Pancreas (tissue), 10 donors: ENCODE data around the gene CDC16. TPM values are rescaled to one million over a fixed set of nuclear protein-coding genes. Genes with fewer than 3 reads are reported as not detected.

ENCODE experiments used
- ATAC-seq, 4 donors: fragments of 200-7000 bp; cut with Tn5 transposase; one replicate each; pipeline versions ENCODE4 v1.8.0 to v1.9.1; 2020; ENCODE audit warnings: mild to moderate bottlenecking in 4 of 4, moderate library complexity in 4 of 4
- DNase-seq, 6 donors: peaks; one replicate each; pipeline ENCODE4 v3.0.0-alpha.2; 2020
- FAIRE-seq: peaks from 2 replicates; lab custom pipeline; 2012; peaks lifted over from hg19 to GRCh38; lab: Jason Lieb, UNC
- H3K27ac ChIP-seq, 4 donors: fragments of 200-600 bp; sonication (generic); 1 replicate in 3 of 4; 2 replicates in 1 of 4; pipeline versions ENCODE4 v1.5.0 to v1.8.0; 2020
- H3K27me3 ChIP-seq, 4 donors: fragments of 200-600 bp; one replicate each; pipeline ENCODE4 v1.8.0; 2021
- H3K36me3 ChIP-seq, 3 donors: fragments of 200-600 bp; sonication (generic) in 1 of 3; one replicate each; pipeline versions ENCODE4 v1.5.0 to v1.8.0; 2020 to 2021
- H3K4me1 ChIP-seq, 3 donors: fragments of 200-600 bp; one replicate each; pipeline ENCODE4 v1.8.0; 2021
- H3K4me3 ChIP-seq, 4 donors: fragments of 200-600 bp; sonication (generic) in 2 of 4; one replicate each; pipeline versions ENCODE4 v1.5.0 to v1.8.0; 2020 to 2021
- H3K9me3 ChIP-seq, 4 donors: fragments of 200-600 bp; one replicate each; pipeline ENCODE4 v1.8.0; 2021
- WGBS, 2 donors: extraction: QIAGEN DNeasy Blood & Tissue Kit; methylation state at CpG; one replicate each; pipeline ENCODE4 v1.1.7; 2013; 5-methylcytosine and 5-hydroxymethylcytosine counted together
- intact Hi-C, 3 donors: fragments of 100-400 bp; cut with DNase I; formaldehyde crosslinking; loops; one replicate each; pipeline versions ENCODE4 v1.11.1 to v1.14.2; 2022
- polyA plus RNA-seq, 2 donors: library from polyadenylated mRNA; stranded (reverse); fragments of 200-250 nt; gene quantifications; one replicate each; pipeline ENCODE4 v1.2.3, GENCODE V29; 2013
- total RNA-seq, 6 donors: library from RNA; stranded (reverse); fragmentation: NEBNext Ultra II Directional in 4 of 6; extraction: Animal tissue kit (Norgen Biotek cat#: 25700) in 4 of 6; gene quantifications; one replicate each; pipeline versions ENCODE4 v1.2.1 to v1.2.4, GENCODE V29; 2021 to 2023
- TF ChIP-seq, protein P1 (sequence below), 4 donors: fragments of 200-600 bp; sonication (generic) in 3 of 4; IDR thresholded peaks; one replicate each; pipeline versions ENCODE4 v1.5.0 to v1.8.0; 2021; ENCODE audit warnings: antibody characterized with exemption in 4 of 4
- donor health status: healthy with polysubstance abuse.
- donor health status: DM: no; HTN: no; CAD: no; lungs with moderate emphysema.
- donor health status: DM: no; HTN: no; CAD: no.
- donor health status: control.
- donor health status: control.
- donor health status: Bipolar disorder and iron deficiency.
- donor health status: DM: yes; HTN: yes; CAD: no.
- donor health status: DM: no; HTN: no; CAD: no.
- donor health status: DM: no; HTN: no; CAD: no.
- donor health status: DM: yes; HTN: yes; CAD: no.

The CDC16 gene
- total and polyA plus RNA-seq, 8 donors, result 28.7 to 71.1 (median 31.9) TPM

DNA sequence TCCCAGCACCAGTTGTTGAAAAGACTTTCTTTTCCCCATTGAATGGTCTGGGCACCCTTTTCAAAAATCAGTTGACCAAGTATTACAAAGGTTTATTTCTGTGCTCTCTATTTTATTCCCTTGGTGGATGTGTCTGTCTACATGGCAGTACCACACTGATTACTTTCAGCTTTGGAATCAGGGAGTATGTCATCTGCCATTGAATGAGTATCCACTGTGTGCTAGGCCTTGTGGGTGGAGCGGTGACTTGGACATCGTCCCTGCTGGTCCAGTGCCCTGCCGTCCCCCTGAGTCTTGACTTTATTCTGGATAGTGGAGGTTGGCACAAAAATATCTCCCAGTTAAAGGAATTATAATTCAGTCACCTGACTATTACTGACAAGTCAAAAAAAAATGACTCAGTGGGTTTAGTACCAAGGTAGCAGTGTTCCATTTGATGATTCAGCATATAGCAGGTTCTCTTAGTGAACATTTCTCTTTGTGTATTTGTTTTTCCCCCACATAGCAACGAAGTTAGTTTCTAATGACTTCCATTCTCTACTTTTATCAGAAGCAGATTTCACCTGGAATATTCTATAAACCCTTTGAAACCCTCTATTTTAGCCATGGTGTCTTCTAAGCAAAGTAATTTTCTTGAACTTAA, 50.6 kb downstream of the CDC16 start:
- Histone ChIP-seq H3K4me3 (no peak overlapping the region), H3K27ac (no peak overlapping the region), H3K4me1 (peaks cover 0 to 12% (median 9%) of the 10 kb centered on the region in 3 donors), H3K9me3 (no peaks in the 10 kb centered on the region), H3K27me3 (no peaks in the 10 kb centered on the region), H3K36me3 (peaks cover 0 to 27% (median 3%) of the 10 kb centered on the region in 3 donors)
- TF ChIP-seq, protein P1, sequence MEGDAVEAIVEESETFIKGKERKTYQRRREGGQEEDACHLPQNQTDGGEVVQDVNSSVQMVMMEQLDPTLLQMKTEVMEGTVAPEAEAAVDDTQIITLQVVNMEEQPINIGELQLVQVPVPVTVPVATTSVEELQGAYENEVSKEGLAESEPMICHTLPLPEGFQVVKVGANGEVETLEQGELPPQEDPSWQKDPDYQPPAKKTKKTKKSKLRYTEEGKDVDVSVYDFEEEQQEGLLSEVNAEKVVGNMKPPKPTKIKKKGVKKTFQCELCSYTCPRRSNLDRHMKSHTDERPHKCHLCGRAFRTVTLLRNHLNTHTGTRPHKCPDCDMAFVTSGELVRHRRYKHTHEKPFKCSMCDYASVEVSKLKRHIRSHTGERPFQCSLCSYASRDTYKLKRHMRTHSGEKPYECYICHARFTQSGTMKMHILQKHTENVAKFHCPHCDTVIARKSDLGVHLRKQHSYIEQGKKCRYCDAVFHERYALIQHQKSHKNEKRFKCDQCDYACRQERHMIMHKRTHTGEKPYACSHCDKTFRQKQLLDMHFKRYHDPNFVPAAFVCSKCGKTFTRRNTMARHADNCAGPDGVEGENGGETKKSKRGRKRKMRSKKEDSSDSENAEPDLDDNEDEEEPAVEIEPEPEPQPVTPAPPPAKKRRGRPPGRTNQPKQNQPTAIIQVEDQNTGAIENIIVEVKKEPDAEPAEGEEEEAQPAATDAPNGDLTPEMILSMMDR (IDR thresholded peaks at IDR 0.05), result no peak
- no peak for FAIRE-seq
- no peak for DNase-seq
- 75% methylated on average over 4 of the region's 4 CpGs for WGBS, 2 donors
- intact Hi-C loops, result no loop called here
- ATAC-seq, result no peak

DNA sequence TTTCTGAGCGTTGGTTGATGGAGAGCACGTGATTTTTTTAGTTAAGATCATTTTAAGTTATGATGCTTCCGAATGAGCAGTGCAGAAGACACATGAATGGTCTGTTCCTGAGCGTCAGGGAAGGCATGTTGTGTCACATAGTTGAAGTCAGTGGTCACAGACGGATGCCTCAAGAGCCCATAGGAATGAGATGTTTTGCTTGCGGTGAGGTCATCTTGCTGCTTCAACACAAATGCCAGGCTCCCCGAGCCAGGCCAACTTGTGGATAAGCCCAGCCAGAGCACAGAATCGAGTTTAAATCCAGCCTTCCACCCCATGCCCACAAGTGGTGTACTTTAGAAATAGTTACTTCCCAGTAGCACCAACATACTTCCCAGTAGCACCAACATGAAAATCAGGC, 52.1 kb downstream of the CDC16 start:
- DNase-seq (no peak), ATAC-seq (no peak), FAIRE-seq (no peak)
- Histone ChIP-seq H3K9me3 (no peaks in the 10 kb centered on the region), H3K36me3 (peaks cover 0 to 32% (median 3%) of the 10 kb centered on the region in 3 donors), H3K4me3 (no peak overlapping the region), H3K27ac (no peak overlapping the region), H3K27me3 (no peaks in the 10 kb centered on the region), H3K4me1 (peaks cover 0 to 12% (median 9%) of the 10 kb centered on the region in 3 donors)
- 96% methylated on average over 8 of the region's 8 CpGs for WGBS, 2 donors
- intact Hi-C loops, result no loop called here
- TF ChIP-seq, protein P1 (IDR thresholded peaks at IDR 0.05), result no peak

DNA sequence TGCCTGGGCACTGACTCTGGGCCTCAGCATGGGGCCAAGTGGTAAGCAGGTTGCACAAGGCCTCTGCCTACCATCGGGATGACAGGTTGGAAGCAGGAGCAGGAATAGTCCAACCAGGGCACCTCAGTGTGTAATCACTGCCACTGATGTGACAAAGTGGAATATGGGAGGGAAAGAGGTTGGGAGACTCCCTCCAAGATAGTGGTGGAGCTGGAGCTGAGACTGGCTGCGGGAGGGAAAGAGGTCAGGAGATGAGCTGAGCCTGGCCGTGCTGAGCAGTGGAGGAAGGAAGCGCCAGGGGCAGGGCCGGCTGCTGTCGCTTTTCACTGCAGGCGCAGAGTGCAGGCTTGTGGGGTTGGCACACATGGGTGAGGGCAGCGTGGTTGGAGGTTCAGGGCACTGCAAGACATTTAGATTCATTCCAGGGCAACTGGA, 53.5 kb downstream of the CDC16 start:
- H3K27me3 ChIP-seq, result no peaks in the 10 kb centered on the region
- no peak overlapping the region for H3K27ac ChIP-seq
- WGBS, 2 donors, result 92 to 95% methylated on average over 8 of the region's 8 CpGs
- H3K36me3 ChIP-seq, result peaks cover 3 to 42% (median 3%) of the 10 kb centered on the region in 3 donors
- ATAC-seq, result no peak
- intact Hi-C loops, result no loop called here
- FAIRE-seq, result no peak
- H3K9me3 ChIP-seq, result no peaks in the 10 kb centered on the region
- DNase-seq, result no peak
- TF ChIP-seq, protein P1 (IDR thresholded peaks at IDR 0.05), result no peak
- peaks cover 0 to 6% (median 3%) of the 10 kb centered on the region in 3 donors for H3K4me1 ChIP-seq
- H3K4me3 ChIP-seq, result no peak overlapping the region

DNA sequence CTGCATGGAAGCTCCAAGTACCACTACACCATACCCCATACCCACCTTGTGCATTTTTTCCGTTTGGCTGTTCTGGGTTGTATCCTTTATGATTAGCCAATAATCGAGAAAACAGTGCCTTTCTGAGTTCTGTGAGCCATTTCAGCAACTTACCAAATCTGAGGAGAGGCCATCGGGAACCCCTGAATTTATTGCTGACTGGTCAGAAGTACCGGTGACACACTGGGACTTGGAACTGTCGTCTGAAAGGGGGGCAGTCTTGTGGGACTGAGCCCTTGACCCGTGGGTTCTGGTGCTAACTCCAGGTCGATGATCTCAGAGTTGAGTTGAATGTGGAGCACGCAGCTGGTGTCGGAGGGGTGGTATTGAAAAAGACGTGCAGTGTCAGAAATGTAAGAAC, 61.8 kb downstream of the CDC16 start:
- 84 to 85% methylated on average over 10 of the region's 10 CpGs for WGBS, 2 donors
- intact Hi-C loops, result no loop called here
- FAIRE-seq, result no peak
- Histone ChIP-seq H3K27ac (no peak overlapping the region), H3K36me3 (peaks cover 2 to 28% (median 3%) of the 10 kb centered on the region in 3 donors), H3K4me3 (no peak overlapping the region), H3K9me3 (no peaks in the 10 kb centered on the region), H3K4me1 (no peaks in the 10 kb centered on the region), H3K27me3 (no peaks in the 10 kb centered on the region)
- TF ChIP-seq, protein P1 (IDR thresholded peaks at IDR 0.05), result no peak
- no peak for ATAC-seq
- no peak for DNase-seq

DNA sequence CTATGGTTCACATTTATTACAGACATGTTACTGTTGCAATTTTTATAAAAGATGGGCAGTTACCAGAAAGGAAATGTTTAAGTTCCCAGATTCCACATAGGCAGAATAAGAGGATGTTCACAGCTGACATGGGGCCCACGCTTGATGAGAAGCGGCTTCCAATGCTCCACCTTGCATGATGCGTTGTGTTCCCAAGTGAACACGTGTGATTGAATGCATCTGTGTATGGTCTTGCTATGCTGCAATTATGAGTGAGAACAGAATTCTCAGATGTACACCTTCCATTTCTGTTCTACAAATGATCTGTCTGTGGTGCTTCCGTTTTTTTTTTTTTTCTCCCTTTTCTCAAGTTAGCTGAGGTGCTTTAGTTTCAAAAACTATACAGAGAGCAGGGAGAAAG, 62.2 kb downstream of the CDC16 start:
- FAIRE-seq, result no peak
- Histone ChIP-seq H3K36me3 (peaks cover 3 to 28% (median 4%) of the 10 kb centered on the region in 3 donors), H3K4me3 (no peak overlapping the region), H3K9me3 (no peaks in the 10 kb centered on the region), H3K4me1 (no peaks in the 10 kb centered on the region), H3K27me3 (no peaks in the 10 kb centered on the region), H3K27ac (no peak overlapping the region)
- ATAC-seq, result no peak
- TF ChIP-seq, protein P1 (IDR thresholded peaks at IDR 0.05), result no peak
- 86 to 90% methylated on average over 5 of the region's 5 CpGs for WGBS, 2 donors
- no peak for DNase-seq
- intact Hi-C loops, result no loop called here
